ENCODE measurements around the gene LYG1.
"Not testable (repeated sequence)": the region's sequence is repeated elsewhere in the genome, so short reads cannot be mapped to it uniquely, and the experiment has no call there.

LYG1 gene

DNA sequence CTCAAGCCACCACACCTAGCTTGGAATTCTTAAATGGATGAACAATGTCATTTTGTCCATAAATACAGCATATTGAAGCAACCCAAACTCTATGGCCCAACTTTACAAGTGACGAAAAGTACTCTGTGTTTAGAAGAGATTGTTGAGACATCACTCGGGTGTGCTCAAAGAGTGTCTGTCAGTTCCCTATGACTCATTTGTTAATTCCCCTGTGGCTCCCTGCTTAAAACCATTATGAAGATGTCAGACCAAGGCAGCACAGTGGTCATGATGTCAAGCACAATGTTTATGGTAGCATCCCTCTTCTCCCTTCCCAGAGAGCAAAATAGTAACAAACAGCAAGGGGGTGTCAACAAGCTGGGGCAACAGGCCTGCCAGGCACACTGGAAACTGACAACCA, 3.0 kb downstream of the LYG1 start:
- TF ChIP-seq, protein P1, sequence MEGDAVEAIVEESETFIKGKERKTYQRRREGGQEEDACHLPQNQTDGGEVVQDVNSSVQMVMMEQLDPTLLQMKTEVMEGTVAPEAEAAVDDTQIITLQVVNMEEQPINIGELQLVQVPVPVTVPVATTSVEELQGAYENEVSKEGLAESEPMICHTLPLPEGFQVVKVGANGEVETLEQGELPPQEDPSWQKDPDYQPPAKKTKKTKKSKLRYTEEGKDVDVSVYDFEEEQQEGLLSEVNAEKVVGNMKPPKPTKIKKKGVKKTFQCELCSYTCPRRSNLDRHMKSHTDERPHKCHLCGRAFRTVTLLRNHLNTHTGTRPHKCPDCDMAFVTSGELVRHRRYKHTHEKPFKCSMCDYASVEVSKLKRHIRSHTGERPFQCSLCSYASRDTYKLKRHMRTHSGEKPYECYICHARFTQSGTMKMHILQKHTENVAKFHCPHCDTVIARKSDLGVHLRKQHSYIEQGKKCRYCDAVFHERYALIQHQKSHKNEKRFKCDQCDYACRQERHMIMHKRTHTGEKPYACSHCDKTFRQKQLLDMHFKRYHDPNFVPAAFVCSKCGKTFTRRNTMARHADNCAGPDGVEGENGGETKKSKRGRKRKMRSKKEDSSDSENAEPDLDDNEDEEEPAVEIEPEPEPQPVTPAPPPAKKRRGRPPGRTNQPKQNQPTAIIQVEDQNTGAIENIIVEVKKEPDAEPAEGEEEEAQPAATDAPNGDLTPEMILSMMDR (IDR thresholded peaks at IDR 0.05; ENCODE audit: borderline replicate concordance, insufficient read depth, low read depth, low read length) = no peak
- no peak overlapping the region for H3K4me3 ChIP-seq (ENCODE audit: low read depth, low read length)

DNA sequence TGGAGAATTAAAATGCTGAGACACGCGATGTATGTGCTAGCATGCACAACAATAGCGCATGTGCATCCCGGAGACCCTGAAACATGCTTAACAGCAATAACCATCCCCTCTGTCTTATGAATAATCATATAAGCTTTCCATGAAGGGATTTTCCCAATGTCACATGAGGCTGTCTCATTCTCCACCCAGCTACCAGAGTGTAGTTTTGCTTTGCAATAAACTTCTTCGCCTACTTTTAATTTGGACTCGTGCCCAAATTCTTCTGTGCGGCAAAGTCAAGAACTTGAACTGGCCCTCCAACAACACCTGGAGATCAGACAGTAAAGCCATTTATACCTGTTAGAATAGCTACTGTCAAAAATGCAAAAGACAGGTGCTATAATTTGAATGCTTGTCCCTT, 15.5 kb downstream of the LYG1 start:
- H3K4me3 ChIP-seq (ENCODE audit: low read depth, low read length) = no peak overlapping the region
- TF ChIP-seq, protein P1 (IDR thresholded peaks at IDR 0.05; ENCODE audit: borderline replicate concordance, insufficient read depth, low read depth, low read length) = no peak

DNA sequence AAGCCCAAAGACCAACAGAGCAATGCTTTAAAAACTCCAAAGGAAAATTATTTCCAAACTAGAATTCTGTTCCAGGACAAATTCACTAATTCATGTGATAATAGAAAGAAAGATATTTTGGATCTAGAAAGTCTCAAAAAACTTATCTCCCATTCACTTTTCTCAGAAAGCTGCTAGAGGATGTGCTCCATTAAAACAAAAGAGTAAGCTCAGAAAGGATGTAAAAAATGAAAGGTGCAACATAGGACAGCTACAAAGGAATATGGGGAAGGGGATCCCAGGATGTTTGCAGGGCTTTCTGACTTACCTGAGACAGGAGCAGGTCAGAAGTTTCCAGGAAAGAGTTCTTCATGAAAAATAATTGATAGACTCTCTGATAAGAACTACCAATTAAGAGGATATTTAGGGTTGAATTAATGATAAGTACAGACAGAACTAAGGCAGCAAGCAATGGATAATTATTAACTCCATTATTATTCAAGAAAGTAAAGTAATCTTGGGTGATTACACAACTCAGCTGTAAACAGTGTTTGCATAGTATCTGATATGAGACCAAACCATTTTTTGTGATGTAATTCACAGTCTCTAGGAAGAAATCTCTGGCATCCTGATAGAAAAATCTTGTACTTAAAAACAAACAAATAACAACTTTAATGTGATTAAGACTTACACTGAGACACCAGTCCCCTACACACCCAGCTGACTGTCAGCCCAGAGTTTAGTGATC, 20.9 kb downstream of the LYG1 start:
- TF ChIP-seq, protein P1 (IDR thresholded peaks at IDR 0.05; ENCODE audit: borderline replicate concordance, insufficient read depth, low read depth, low read length) = no peak
- no peak overlapping the region for H3K4me3 ChIP-seq (ENCODE audit: low read depth, low read length)

DNA sequence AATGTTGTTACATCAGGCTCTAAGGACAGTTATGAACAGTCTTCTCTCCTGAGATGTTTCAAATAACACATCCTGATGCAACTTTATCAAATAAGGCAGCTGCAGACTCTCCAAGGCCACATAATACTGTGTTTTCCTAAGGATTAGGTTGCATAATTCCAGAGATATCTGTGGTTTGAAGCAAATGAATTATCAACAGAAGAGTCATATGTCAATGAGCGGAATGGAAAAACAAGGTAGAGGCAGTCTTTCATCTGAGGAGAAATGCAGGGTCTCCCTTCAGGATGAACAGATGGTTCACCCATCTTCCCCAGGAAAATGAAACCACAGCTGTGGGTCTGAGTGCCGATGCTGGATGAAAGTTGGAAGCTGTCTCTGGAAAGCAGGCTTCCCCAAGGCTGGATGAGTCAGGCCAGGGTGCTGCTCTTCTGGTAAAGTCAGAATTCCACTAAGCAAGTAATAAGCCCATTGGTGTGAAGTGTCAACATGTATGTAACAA, 22.2 kb downstream of the LYG1 start:
- H3K4me3 ChIP-seq (ENCODE audit: low read depth, low read length) = no peak overlapping the region
- TF ChIP-seq, protein P1 (IDR thresholded peaks at IDR 0.05; ENCODE audit: borderline replicate concordance, insufficient read depth, low read depth, low read length) = no peak

DNA sequence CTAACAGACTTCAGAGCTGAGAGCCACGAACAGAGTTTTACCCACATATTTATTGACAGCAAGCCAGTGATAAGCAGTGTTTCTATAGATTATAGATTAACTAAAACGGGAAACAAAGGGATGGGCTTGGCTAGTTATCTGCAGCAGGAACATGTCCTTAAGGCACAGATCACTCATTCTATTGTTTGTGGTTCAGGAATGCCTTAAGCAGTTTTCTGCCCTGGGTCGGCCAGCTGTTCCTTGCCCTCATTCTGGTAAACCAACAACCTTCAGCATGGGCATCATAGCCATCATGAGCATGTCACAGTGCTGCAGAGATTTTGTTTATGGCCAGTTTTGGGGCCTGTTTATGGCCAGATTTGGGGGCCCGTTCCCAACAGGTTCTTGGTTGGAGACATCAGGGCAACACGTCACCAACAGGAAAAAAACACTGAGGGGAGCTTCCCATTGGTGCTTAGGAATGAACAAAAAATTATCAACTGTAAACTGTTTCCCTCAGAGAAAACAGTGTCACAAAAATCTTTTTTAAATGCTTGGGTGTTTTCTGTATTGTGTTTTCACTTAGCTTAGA, 22.7 kb downstream of the LYG1 start:
- not testable (repeated sequence) for H3K4me3 ChIP-seq (ENCODE audit: low read depth, low read length)

DNA sequence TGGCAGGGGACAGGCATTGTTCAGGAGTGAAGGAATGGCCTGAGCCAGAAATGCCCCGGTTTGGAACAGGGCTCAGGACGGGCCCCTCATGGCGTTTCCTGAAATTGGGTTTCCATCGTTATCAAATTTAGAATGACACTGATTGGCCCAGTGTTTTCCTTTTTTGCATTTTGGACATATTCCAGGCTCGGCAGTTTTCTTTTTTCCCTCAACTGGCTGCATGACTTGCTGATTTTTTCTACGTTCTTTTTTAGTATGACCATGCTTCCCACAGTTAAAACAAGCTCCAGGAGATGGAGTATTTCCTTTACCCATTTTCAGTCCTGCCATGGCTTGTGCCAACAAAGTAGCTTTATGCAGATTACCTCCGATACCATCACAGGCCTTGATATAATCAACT, 25.1 kb downstream of the LYG1 start:
- no peak overlapping the region for H3K4me3 ChIP-seq (ENCODE audit: low read depth, low read length)
- TF ChIP-seq, protein P1 (IDR thresholded peaks at IDR 0.05; ENCODE audit: borderline replicate concordance, insufficient read depth, low read depth, low read length) = no peak

DNA sequence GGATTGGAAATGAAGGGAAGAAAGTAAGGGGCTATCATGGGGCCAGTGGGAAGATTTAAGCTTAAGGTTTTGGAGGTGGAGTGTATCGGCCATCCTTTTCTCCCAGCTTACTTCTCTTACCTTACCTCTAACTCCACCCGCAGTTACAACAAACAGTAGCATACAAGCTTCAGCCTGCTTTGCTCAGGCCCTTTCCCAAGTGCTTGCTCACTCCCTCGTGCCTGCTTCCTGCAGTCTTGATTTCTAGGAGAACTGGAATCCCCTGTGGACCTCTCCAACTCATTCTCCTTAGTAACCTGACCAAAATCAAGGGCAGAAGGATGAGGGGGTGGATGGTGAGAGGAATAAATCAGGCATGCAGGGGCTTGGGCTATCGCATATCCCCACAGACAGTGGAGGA, 39.8 kb downstream of the LYG1 start:
- no peak overlapping the region for H3K4me3 ChIP-seq (ENCODE audit: low read depth, low read length)
- TF ChIP-seq, protein P1 (IDR thresholded peaks at IDR 0.05; ENCODE audit: borderline replicate concordance, insufficient read depth, low read depth, low read length) = no peak

All from GM12875 (cell line).